Measurements from ENCODE around the gene SCRN1. TPM values are rescaled to one million over a fixed set of nuclear protein-coding genes. Genes with fewer than 3 reads are reported as not detected.

SCRN1 gene
- total and polyA plus RNA-seq, 9 donors = 23.4 to 84.0 (median 63.3) TPM

- no peak for TF ChIP-seq POLR2A (IDR thresholded peaks at IDR 0.05)
- TF ChIP-seq, protein P1, sequence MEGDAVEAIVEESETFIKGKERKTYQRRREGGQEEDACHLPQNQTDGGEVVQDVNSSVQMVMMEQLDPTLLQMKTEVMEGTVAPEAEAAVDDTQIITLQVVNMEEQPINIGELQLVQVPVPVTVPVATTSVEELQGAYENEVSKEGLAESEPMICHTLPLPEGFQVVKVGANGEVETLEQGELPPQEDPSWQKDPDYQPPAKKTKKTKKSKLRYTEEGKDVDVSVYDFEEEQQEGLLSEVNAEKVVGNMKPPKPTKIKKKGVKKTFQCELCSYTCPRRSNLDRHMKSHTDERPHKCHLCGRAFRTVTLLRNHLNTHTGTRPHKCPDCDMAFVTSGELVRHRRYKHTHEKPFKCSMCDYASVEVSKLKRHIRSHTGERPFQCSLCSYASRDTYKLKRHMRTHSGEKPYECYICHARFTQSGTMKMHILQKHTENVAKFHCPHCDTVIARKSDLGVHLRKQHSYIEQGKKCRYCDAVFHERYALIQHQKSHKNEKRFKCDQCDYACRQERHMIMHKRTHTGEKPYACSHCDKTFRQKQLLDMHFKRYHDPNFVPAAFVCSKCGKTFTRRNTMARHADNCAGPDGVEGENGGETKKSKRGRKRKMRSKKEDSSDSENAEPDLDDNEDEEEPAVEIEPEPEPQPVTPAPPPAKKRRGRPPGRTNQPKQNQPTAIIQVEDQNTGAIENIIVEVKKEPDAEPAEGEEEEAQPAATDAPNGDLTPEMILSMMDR (IDR thresholded peaks at IDR 0.05) = no peak
- no peak for TF ChIP-seq EP300 (IDR thresholded peaks at IDR 0.05)
- no peaks in the 10 kb centered on the region for H3K36me3 ChIP-seq
- H3K4me3 ChIP-seq = no peak overlapping the region
- no peaks in the 10 kb centered on the region for H3K9me3 ChIP-seq
- intact Hi-C loops (cut with DNase I) = no loop called here
- no peak for DNase-seq
- H3K27ac ChIP-seq = no peak overlapping the region
- peaks cover 14% of the 10 kb centered on the region for H3K4me1 ChIP-seq (ENCODE audit: insufficient read depth)
- H3K27me3 ChIP-seq = no peaks in the 10 kb centered on the region
- WGBS, 3 donors = 94 to 95% (median 95%) methylated on average over 6 of the region's 6 CpGs
Observed at GRCh38 chr7:30023524-30023923, 33.9 kb upstream of the SCRN1 start.

DNA sequence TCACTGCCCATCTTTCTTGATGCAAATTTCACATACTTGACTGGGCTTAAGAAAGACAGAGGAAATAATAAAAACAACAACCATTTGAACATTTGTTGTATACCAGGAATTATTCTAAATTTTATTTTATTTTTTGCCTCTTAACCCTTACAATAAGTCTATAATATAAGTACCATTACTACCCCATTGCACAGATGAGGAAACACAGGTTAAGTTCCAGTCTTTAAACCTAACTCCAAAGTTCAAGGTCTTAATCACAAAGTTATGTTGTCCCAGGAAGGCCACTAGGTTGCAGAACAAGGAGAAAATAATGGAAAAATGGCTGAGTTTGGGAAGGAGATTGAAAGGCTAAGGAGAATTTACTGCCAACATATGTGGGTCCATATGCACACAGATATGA is 33.4 kb upstream of the SCRN1 start:
- no peak overlapping the region for H3K27ac ChIP-seq
- no peak for TF ChIP-seq EP300 (IDR thresholded peaks at IDR 0.05)
- TF ChIP-seq, protein P1 (IDR thresholded peaks at IDR 0.05) = no peak
- no peak for TF ChIP-seq POLR2A (IDR thresholded peaks at IDR 0.05)
- H3K36me3 ChIP-seq = no peaks in the 10 kb centered on the region
- no peak for DNase-seq
- no peak overlapping the region for H3K4me3 ChIP-seq
- intact Hi-C loops (cut with DNase I) = no loop called here
- H3K27me3 ChIP-seq = no peaks in the 10 kb centered on the region
- H3K4me1 ChIP-seq (ENCODE audit: insufficient read depth) = peaks cover 14% of the 10 kb centered on the region
- H3K9me3 ChIP-seq = no peaks in the 10 kb centered on the region

GRCh38 chr7:30020535-30020934 is 30.9 kb upstream of the SCRN1 start:
- Histone ChIP-seq H3K9me3 (no peaks in the 10 kb centered on the region), H3K36me3 (no peaks in the 10 kb centered on the region), H3K27me3 (no peaks in the 10 kb centered on the region), H3K4me1 (ENCODE audit: insufficient read depth) (peaks cover 11% of the 10 kb centered on the region), H3K4me3 (no peak overlapping the region), H3K27ac (no peak overlapping the region)
- DNase-seq = no peak
- WGBS, 3 donors = 70 to 79% (median 76%) methylated on average over 1 of the region's 1 CpG
- intact Hi-C loops (cut with DNase I) = no loop called here
- no peak for TF ChIP-seq EP300 (IDR thresholded peaks at IDR 0.05)
- TF ChIP-seq, protein P1 (IDR thresholded peaks at IDR 0.05) = no peak
- no peak for TF ChIP-seq POLR2A (IDR thresholded peaks at IDR 0.05)

- no peaks in the 10 kb centered on the region for H3K27me3 ChIP-seq
- DNase-seq = no peak
- no peaks in the 10 kb centered on the region for H3K9me3 ChIP-seq
- TF ChIP-seq POLR2A (IDR thresholded peaks at IDR 0.05) = no peak
- TF ChIP-seq, protein P1 (IDR thresholded peaks at IDR 0.05) = no peak
- intact Hi-C loops (cut with DNase I) = no loop called here
- 95 to 100% (median 99%) methylated on average over 1 of the region's 1 CpG for WGBS, 3 donors
- H3K4me3 ChIP-seq = no peak overlapping the region
- no peak overlapping the region for H3K27ac ChIP-seq
- H3K36me3 ChIP-seq = no peaks in the 10 kb centered on the region
- peaks cover 5% of the 10 kb centered on the region for H3K4me1 ChIP-seq (ENCODE audit: insufficient read depth)
Observed at GRCh38 chr7:30019960-30020359, 30.4 kb upstream of the SCRN1 start.

DNA sequence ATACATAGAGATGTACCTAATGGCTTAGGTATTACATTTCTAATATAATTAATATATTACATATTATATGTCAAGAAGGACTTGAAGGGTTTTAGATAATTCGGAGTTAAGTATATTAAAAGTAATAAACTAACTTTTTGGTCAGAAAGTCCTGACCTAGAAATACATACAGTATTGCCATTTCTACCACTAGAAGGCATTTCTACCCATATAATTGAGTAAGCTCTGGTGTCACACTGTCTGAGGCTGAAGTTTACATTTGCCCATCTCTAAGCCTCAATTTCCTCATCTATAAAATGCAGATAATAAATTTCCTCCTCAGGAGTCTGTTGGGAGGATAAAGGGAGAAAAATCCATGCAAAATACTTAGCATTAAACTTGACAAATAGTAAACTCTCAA is 29.8 kb upstream of the SCRN1 start:
- intact Hi-C loops (cut with DNase I) = no loop called here
- TF ChIP-seq POLR2A (IDR thresholded peaks at IDR 0.05) (no peak), EP300 (IDR thresholded peaks at IDR 0.05) (no peak)
- TF ChIP-seq, protein P1 (IDR thresholded peaks at IDR 0.05) = no peak

More for the DNA sequence above, 29.8 kb upstream of the SCRN1 start:
- Histone ChIP-seq H3K9me3 (no peaks in the 10 kb centered on the region), H3K27me3 (no peaks in the 10 kb centered on the region), H3K4me3 (no peak overlapping the region), H3K36me3 (no peaks in the 10 kb centered on the region), H3K4me1 (ENCODE audit: insufficient read depth) (peaks cover 3% of the 10 kb centered on the region), H3K27ac (no peak overlapping the region)
- WGBS, 3 donors = 68 to 85% (median 74%) methylated on average over 1 of the region's 1 CpG
- DNase-seq = no peak

All from ovary (tissue), 9 donors.